Effector memory CD4-positive, alpha-beta T cell (primary cell): ENCODE measurements around the gene GLS.

Experiments
- DNase-seq, 3 donors: peaks; one replicate each; pipeline ENCODE4 v3.0.0-alpha.2; 2020
- H3K27ac ChIP-seq: 2 replicates; pipeline ENCODE4 v1.7.0; 2013; ENCODE audit warnings: mild to moderate bottlenecking, low read length, moderate library complexity; ENCODE audit not compliant: insufficient read depth, poor library complexity, severe bottlenecking
- H3K27me3 ChIP-seq: replicated peaks from 2 replicates; pipeline ENCODE4 v1.7.0; 2013; ENCODE audit warnings: mild to moderate bottlenecking, low read length; ENCODE audit not compliant: insufficient read depth, control insufficient read depth, poor library complexity, severe bottlenecking
- H3K36me3 ChIP-seq: 2 replicates; pipeline ENCODE4 v1.7.0; 2013; ENCODE audit warnings: mild to moderate bottlenecking, low read length, moderate library complexity; ENCODE audit not compliant: control insufficient read depth, insufficient read depth
- H3K4me1 ChIP-seq: 2 replicates; pipeline ENCODE4 v1.7.0; 2013; ENCODE audit warnings: low read length, mild to moderate bottlenecking; ENCODE audit not compliant: control insufficient read depth, insufficient read depth, poor library complexity, severe bottlenecking
- H3K4me3 ChIP-seq: 2 replicates; pipeline ENCODE4 v1.7.0; 2013; ENCODE audit warnings: low read length, low read depth, mild to moderate bottlenecking; ENCODE audit not compliant: insufficient read depth, poor library complexity, severe bottlenecking
- H3K9me3 ChIP-seq: 2 replicates; pipeline ENCODE4 v1.7.0; 2013; ENCODE audit warnings: mild to moderate bottlenecking, low read length, moderate library complexity; ENCODE audit not compliant: control insufficient read depth

The GLS gene

GRCh38 chr2:190922376-190922775 lies 41.8 kb downstream of the GLS start:
- no peak for DNase-seq
- H3K36me3 ChIP-seq = peaks cover 65% of the 10 kb centered on the region
- no peak overlapping the region for H3K4me3 ChIP-seq

GRCh38 chr2:190927301-190927700 lies 46.7 kb downstream of the GLS start:
- Histone ChIP-seq H3K4me3 (no peak overlapping the region), H3K27me3 (no peaks in the 10 kb centered on the region), H3K36me3 (peaks cover 61% of the 10 kb centered on the region), H3K9me3 (no peaks in the 10 kb centered on the region), H3K4me1 (no peaks in the 10 kb centered on the region), H3K27ac (no peak overlapping the region)
- no peak for DNase-seq

More at GRCh38 chr2:190922376-190922775, 41.8 kb downstream of the GLS start:
- Histone ChIP-seq H3K27me3 (no peaks in the 10 kb centered on the region), H3K4me1 (no peaks in the 10 kb centered on the region), H3K27ac (no peak overlapping the region), H3K9me3 (no peaks in the 10 kb centered on the region)

GRCh38 chr2:190929919-190930318 lies 49.3 kb downstream of the GLS start:
- Histone ChIP-seq H3K4me1 (no peaks in the 10 kb centered on the region), H3K27ac (no peak overlapping the region), H3K36me3 (peaks cover 47% of the 10 kb centered on the region), H3K27me3 (no peaks in the 10 kb centered on the region), H3K9me3 (no peaks in the 10 kb centered on the region), H3K4me3 (no peak overlapping the region)
- no peak for DNase-seq

GRCh38 chr2:190930411-190930810 lies 49.8 kb downstream of the GLS start:
- Histone ChIP-seq H3K27me3 (no peaks in the 10 kb centered on the region), H3K4me3 (no peak overlapping the region), H3K36me3 (peaks cover 43% of the 10 kb centered on the region), H3K27ac (no peak overlapping the region), H3K4me1 (no peaks in the 10 kb centered on the region), H3K9me3 (no peaks in the 10 kb centered on the region)
- no peak for DNase-seq

GRCh38 chr2:190932514-190932913 lies 51.9 kb downstream of the GLS start:
- DNase-seq = no peak
- H3K36me3 ChIP-seq = peaks cover 35% of the 10 kb centered on the region
- no peaks in the 10 kb centered on the region for H3K4me1 ChIP-seq
- no peaks in the 10 kb centered on the region for H3K9me3 ChIP-seq
- H3K27me3 ChIP-seq = no peaks in the 10 kb centered on the region
- H3K4me3 ChIP-seq = no peak overlapping the region
- H3K27ac ChIP-seq = no peak overlapping the region

- no peak overlapping the region for H3K4me3 ChIP-seq
- no peak overlapping the region for H3K27ac ChIP-seq
- H3K4me1 ChIP-seq = no peaks in the 10 kb centered on the region
- no peak for DNase-seq
- H3K9me3 ChIP-seq = no peaks in the 10 kb centered on the region
- no peaks in the 10 kb centered on the region for H3K27me3 ChIP-seq
- peaks cover 35% of the 10 kb centered on the region for H3K36me3 ChIP-seq
These were observed 52.7 kb downstream of the GLS start for GRCh38 chr2:190933361-190933760.

- no peak overlapping the region for H3K27ac ChIP-seq
- no peaks in the 10 kb centered on the region for H3K4me1 ChIP-seq
- no peaks in the 10 kb centered on the region for H3K9me3 ChIP-seq
- H3K36me3 ChIP-seq = peaks cover 32% of the 10 kb centered on the region
- no peak overlapping the region for H3K4me3 ChIP-seq
- no peaks in the 10 kb centered on the region for H3K27me3 ChIP-seq
- no peak for DNase-seq
These were observed 54.4 kb downstream of the GLS start for GRCh38 chr2:190935054-190935453.

GRCh38 chr2:190938771-190939335 lies 58.2 kb downstream of the GLS start:
- no peak overlapping the region for H3K27ac ChIP-seq
- peaks cover 7% of the 10 kb centered on the region for H3K36me3 ChIP-seq
- H3K4me1 ChIP-seq = no peaks in the 10 kb centered on the region
- DNase-seq = no peak
- H3K9me3 ChIP-seq = no peaks in the 10 kb centered on the region
- H3K27me3 ChIP-seq = no peaks in the 10 kb centered on the region
- H3K4me3 ChIP-seq = no peak overlapping the region

- H3K4me1 ChIP-seq = no peaks in the 10 kb centered on the region
- no peaks in the 10 kb centered on the region for H3K27me3 ChIP-seq
- no peaks in the 10 kb centered on the region for H3K9me3 ChIP-seq
- no peak overlapping the region for H3K4me3 ChIP-seq
- DNase-seq = no peak
- H3K36me3 ChIP-seq = peaks cover 2% of the 10 kb centered on the region
- H3K27ac ChIP-seq = no peak overlapping the region
These were observed 59.8 kb downstream of the GLS start for GRCh38 chr2:190940454-190940853.

GRCh38 chr2:190941571-190941970 lies 61.0 kb downstream of the GLS start:
- Histone ChIP-seq H3K27me3 (no peaks in the 10 kb centered on the region), H3K9me3 (no peaks in the 10 kb centered on the region), H3K4me1 (no peaks in the 10 kb centered on the region), H3K4me3 (no peak overlapping the region), H3K36me3 (no peaks in the 10 kb centered on the region), H3K27ac (no peak overlapping the region)
- DNase-seq = no peak
